ENCODE results near the gene LORICRIN.

GRCh38 chr1:153212201-153212600, 47.3 kb upstream of the LORICRIN start:
- TF ChIP-seq POLR2A (IDR thresholded peaks at IDR 0.05) (no peak), CTCF (IDR thresholded peaks at IDR 0.05) (no peak)

Data from Peyer's patch (tissue), 4 donors.